GM12878 (cell line): ENCODE results near the gene MT1B. TPM values are rescaled to one million over a fixed set of nuclear protein-coding genes. Genes with fewer than 3 reads are reported as not detected.

Experiments
- ATAC-seq: fragments of 200-7000 bp; cut with Tn5 transposase; 3 replicates; pipeline ENCODE4 v1.9.1; 2020; ENCODE audit warnings: mild to moderate bottlenecking, moderate library complexity
- BruUV-seq: library from RNA; stranded (reverse); fragments of 400-500 nt; replicated peaks from 2 replicates; lab custom pipeline; 2021; lab: Mats Ljungman, UMichigan
- CTCF ChIA-PET: fragments of 300-600 bp; sonication (Branson Sonifier 250); formaldehyde crosslinking; extraction: SDS; loops from one replicate; lab custom pipeline; 2021; ENCODE audit warnings: inconsistent platforms; lab: Yijun Ruan, JAX
- POLR2A ChIA-PET: fragments of 350-600 bp; formaldehyde crosslinking; extraction: SDS; loops from one replicate; lab custom pipeline; 2021; ENCODE audit warnings: inconsistent platforms; lab: Charles Lee
- RAD21 ChIA-PET: fragments of 300-600 bp; sonication (Branson Sonifier 250); formaldehyde crosslinking; loops from one replicate; lab custom pipeline; 2023; ENCODE audit warnings: antibody characterized with exemption; ENCODE audit not compliant: unreplicated experiment; lab: Charles Lee
- SMC1A ChIA-PET: fragments of 300-600 bp; sonication (Branson Sonifier 250); formaldehyde crosslinking; loops from one replicate; lab custom pipeline; 2023; ENCODE audit not compliant: unreplicated experiment, uncharacterized antibody; lab: Charles Lee
- DNase-seq: peaks from one replicate; pipeline ENCODE4 v3.0.0-alpha.2; 2011; ENCODE audit warnings: low read depth, low spot score
- FAIRE-seq: peaks from 3 replicates; lab custom pipeline; 2011; peaks lifted over from hg19 to GRCh38; lab: Jason Lieb, UNC
- H2AFZ ChIP-seq: 2 replicates; pipeline ENCODE4 v1.6.0; 2011; ENCODE audit warnings: low read depth, low read length, control low read depth; ENCODE audit not compliant: control insufficient read depth
- H3K27ac ChIP-seq: 2 replicates; pipeline ENCODE4 v1.5.1; 2011; ENCODE audit warnings: control low read depth; ENCODE audit not compliant: control insufficient read depth, insufficient read depth
- H3K27me3 ChIP-seq, 2 experiments: replicated peaks in 1 of 2; 2 replicates each; pipeline versions ENCODE4 v1.6.0 to v1.6.1; 2011; ENCODE audit warnings: low read length in 1 of 2; ENCODE audit not compliant: control insufficient read depth in 2 of 2, insufficient read depth in 2 of 2
- H3K36me3 ChIP-seq, 2 experiments: 2 replicates each; pipeline ENCODE4 v1.5.1; 2011; ENCODE audit warnings: low read length in 1 of 2; ENCODE audit not compliant: control insufficient read depth in 2 of 2, insufficient read depth in 2 of 2
- H3K4me1 ChIP-seq: 2 replicates; pipeline ENCODE4 v1.6.1; 2011; ENCODE audit warnings: mild to moderate bottlenecking, low read length, moderate library complexity, mixed read lengths; ENCODE audit not compliant: control insufficient read depth, insufficient read depth
- H3K4me2 ChIP-seq: 2 replicates; pipeline ENCODE4 v1.6.0; 2011; ENCODE audit warnings: control low read depth; ENCODE audit not compliant: control insufficient read depth, insufficient read depth
- H3K4me3 ChIP-seq: fragments of 200-600 bp; sonication (generic); 2 replicates; pipeline ENCODE4 v1.5.1; 2016
- H3K79me2 ChIP-seq: 2 replicates; pipeline ENCODE4 v1.6.0; 2011; ENCODE audit warnings: low read length; ENCODE audit not compliant: control insufficient read depth, insufficient read depth
- H3K9ac ChIP-seq: 2 replicates; pipeline ENCODE4 v1.8.0; 2011; ENCODE audit warnings: low read length, control low read depth, mixed read lengths; ENCODE audit not compliant: control insufficient read depth, insufficient read depth
- H3K9me3 ChIP-seq: replicated peaks from 3 replicates; pipeline ENCODE4 v1.5.1; 2011; ENCODE audit warnings: mild to moderate bottlenecking, low read length; ENCODE audit not compliant: control insufficient read depth, insufficient read depth
- H4K20me1 ChIP-seq: 2 replicates; pipeline ENCODE4 v1.6.0; 2011; ENCODE audit not compliant: control insufficient read depth, insufficient read depth
- ETV6 ChIP-seq, 2 experiments: fragments of 450-650 bp in 1 of 2; IDR thresholded peaks in 1 of 2; conservative IDR thresholded peaks in 1 of 2; 2 replicates each; pipeline ENCODE4 v1.6.1; 2014; ENCODE audit warnings: antibody characterized with exemption in 1 of 2, borderline replicate concordance in 1 of 2, low read depth in 1 of 2, mild to moderate bottlenecking in 1 of 2, moderate library complexity in 1 of 2
- GABPA ChIP-seq: IDR thresholded peaks from 2 replicates; pipeline ENCODE4 v1.6.1; 2014; ENCODE audit warnings: antibody characterized with exemption, low read depth, mild to moderate bottlenecking, inconsistent platforms
- MYC ChIP-seq: IDR thresholded peaks from 2 replicates; pipeline ENCODE4 v1.6.1; 2011; ENCODE audit warnings: mild to moderate bottlenecking, low read length, moderate library complexity, inconsistent platforms; ENCODE audit not compliant: insufficient read depth, insufficient replicate concordance, insufficient read length, severe bottlenecking
- NFXL1 ChIP-seq: fragments of 450-650 bp; IDR thresholded peaks from 2 replicates; pipeline ENCODE4 v1.6.1; 2017; ENCODE audit warnings: antibody characterized with exemption, mild to moderate bottlenecking, borderline replicate concordance
- RB1 ChIP-seq: fragments of 450-650 bp; formaldehyde crosslinking; IDR thresholded peaks from 2 replicates; pipeline ENCODE4 v1.6.1; 2017; ENCODE audit warnings: mild to moderate bottlenecking, borderline replicate concordance
- RELA ChIP-seq: fragments of 450-650 bp; IDR thresholded peaks from 2 replicates; pipeline ENCODE4 v1.8.0; 2014; ENCODE audit warnings: borderline replicate concordance; ENCODE audit not compliant: partially characterized antibody
- SPI1 ChIP-seq: IDR thresholded peaks from 2 replicates; pipeline ENCODE4 v1.6.1; 2011; ENCODE audit warnings: low read depth, mild to moderate bottlenecking, low read length, moderate library complexity, borderline replicate concordance; ENCODE audit not compliant: insufficient read depth
- SREBF2 ChIP-seq: IDR thresholded peaks from 2 replicates; pipeline ENCODE4 v1.6.1; 2012; ENCODE audit warnings: mild to moderate bottlenecking, low read length
- STAT1 ChIP-seq: fragments of 450-650 bp; conservative IDR thresholded peaks from 2 replicates; pipeline ENCODE4 v1.6.1; 2014; ENCODE audit warnings: antibody characterized with exemption, mild to moderate bottlenecking
- WGBS: methylation state at CpG from one replicate; pipeline ENCODE4 v1.1.6; 2016; ENCODE audit warnings: low lambda C conversion rate; ENCODE audit not compliant: insufficient replicate concordance, insufficient coverage; ENCODE audit errors: missing lambda C conversion rate; 5-methylcytosine and 5-hydroxymethylcytosine counted together
- in situ Hi-C: fragments of 300-500 bp; cut with MboI; formaldehyde crosslinking; loops from 9 replicates; pipeline ENCODE4 v1.14.3; 2018; ENCODE audit warnings: mixed read lengths
- intact Hi-C: fragments of 100-400 bp; cut with micrococcal nuclease; formaldehyde crosslinking; loops from one replicate; pipeline ENCODE4 v1.14.2; 2022; ENCODE audit not compliant: unreplicated experiment
- polyA plus RNA-seq, 11 experiments: library from polyadenylated mRNA; depleted of rRNA in 4 of 11; unstranded in 6 of 11; stranded (reverse) in 5 of 11; fragments of >200 nt; fragmentation: Nextera tagmentation in 4 of 11; fragmentation: Illumina TruSeq in 1 of 11; extraction: Ambion mirVana in 4 of 11; extraction: Trizol in 1 of 11; gene quantifications; 1 replicate in 1 of 11; 2 replicates in 10 of 11; pipeline versions ENCODE4 v1.2.1 to v1.2.3, GENCODE V29; 2011 to 2016; ENCODE audit warnings: inconsistent platforms in 2 of 11, missing spikeins in 2 of 11, low read depth in 1 of 11
- total RNA-seq, 4 experiments: library from RNA; depleted of rRNA in 3 of 4; stranded (reverse); fragments of >200 nt in 3 of 4; fragmentation: Illumina TruSeq in 1 of 4; extraction: Trizol in 1 of 4; gene quantifications; 2 replicates each; pipeline versions ENCODE4 v1.2.1 to v1.2.3, GENCODE V29; 2013 to 2021

The MT1B gene
- total and polyA plus RNA-seq, 10 of the 15 experiments (the other 5 are each of a cell fraction or from before 2014, with no cell fraction given): not detected

GRCh38 chr16:56628486-56629350 is 23.0 kb upstream of the MT1B start (continued):
- TF ChIP-seq GABPA: no peak
- TF ChIP-seq ETV6 (conservative IDR thresholded peaks at IDR 0.05 in 1 of 2, IDR thresholded peaks at IDR 0.05 in 1 of 2; ENCODE audit: borderline replicate concordance in 1 of 2, low read depth in 1 of 2): no peak
- TF ChIP-seq MYC: no peak
- no peak for TF ChIP-seq RB1
- no peak for TF ChIP-seq RELA
- no peak for TF ChIP-seq STAT1
- TF ChIP-seq SREBF2: no peak

- H3K27me3 ChIP-seq: peaks cover 2 to 18% of the 10 kb centered on the region in 2 experiments
Observed at GRCh38 chr16:56629531-56629930, 22.2 kb upstream of the MT1B start.

More at GRCh38 chr16:56629531-56629930, 22.2 kb upstream of the MT1B start:
- ChIA-PET CTCF (interaction anchor here (0.9 to 3.1 kb wide), 6 partner anchors 20 to 115 kb away, joined by 3 to 14 read pairs (median 4); no protein-coding TSS in a partner anchor), POLR2A (interaction anchor here (1.1 to 1.9 kb wide), 2 partner anchors 17 to 21 kb away, joined by 5 to 6 read pairs; partner anchors contain the start of gene MT2A), RAD21 (interaction anchor here (1.1 to 2.9 kb wide), 3 partner anchors 19 to 72 kb away, joined by 3 to 23 read pairs (median 11); partner anchors contain the start of gene MT2A), SMC1A (interaction anchor here (1.1 to 2.4 kb wide), 3 partner anchors 18 to 72 kb away, joined by 3 to 27 read pairs (median 6); no protein-coding TSS in a partner anchor)
- BruUV-seq: no TSS peak
- peak; percentile 45 for ATAC-seq
- Histone ChIP-seq H3K9ac (no peak overlapping the region), H3K4me3 (no peak overlapping the region), H3K4me2 (no peak overlapping the region), H3K36me3 (no peaks in the 10 kb centered on the region), H3K79me2 (no peaks in the 10 kb centered on the region), H3K27ac (no peak overlapping the region), H2AFZ (no peak overlapping the region), H3K4me1 (peaks cover 17% of the 10 kb centered on the region), H3K9me3 (no peaks in the 10 kb centered on the region), H4K20me1 (no peaks in the 10 kb centered on the region)
- DNase-seq: no peak
- TF ChIP-seq SPI1 (peak; percentile 59; the same call in 1 of the 2 replicates), NFXL1 (no peak)
- FAIRE-seq: no peak
- intact Hi-C loops: no loop called here
- in situ Hi-C loops: no loop called here
- 64% methylated on average over 3 of the region's 3 CpGs for WGBS
